ENCODE data around the gene DMAC2. TPM values are rescaled to one million over a fixed set of nuclear protein-coding genes. Genes with fewer than 3 reads are reported as not detected.
A peak's percentile ranks its signal among the peaks of the same experiment; 100 is the strongest.

DMAC2 gene
- total RNA-seq, 1 experiment from 2014 or later, result 77.6 TPM

DNA sequence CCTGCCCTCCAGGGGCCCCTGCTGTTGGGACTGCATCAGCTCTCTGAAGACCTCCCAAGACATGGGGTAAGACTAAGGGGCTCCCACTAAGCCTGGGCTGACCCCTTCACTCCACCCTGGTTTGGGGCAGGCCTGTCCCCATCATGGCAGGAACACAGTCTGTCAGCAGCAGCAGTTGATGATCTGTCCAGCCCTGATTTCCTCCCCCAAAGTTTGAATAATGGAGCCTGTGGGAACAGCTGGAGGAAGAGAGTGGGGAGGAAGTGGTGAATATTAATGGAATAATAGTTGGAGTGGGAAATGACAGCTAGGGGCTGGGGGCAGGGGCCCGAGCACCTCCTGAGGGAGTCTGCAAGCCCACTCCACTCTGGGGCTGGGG, 11.2 kb downstream of the DMAC2 start:
- POLR2A ChIA-PET, result interaction anchor here (4.2 kb wide), 1 partner anchor 11 kb away, joined by 31 read pairs; the partner anchor contains the start of gene DMAC2
- no peak for TF ChIP-seq CREB1 (CRISPR knock-in tag; IDR thresholded peaks at IDR 0.05)
- TF ChIP-seq SMAD3 (CRISPR knock-in tag; IDR thresholded peaks at IDR 0.05; ENCODE audit: borderline replicate concordance), result no peak
- TF ChIP-seq, protein P1, sequence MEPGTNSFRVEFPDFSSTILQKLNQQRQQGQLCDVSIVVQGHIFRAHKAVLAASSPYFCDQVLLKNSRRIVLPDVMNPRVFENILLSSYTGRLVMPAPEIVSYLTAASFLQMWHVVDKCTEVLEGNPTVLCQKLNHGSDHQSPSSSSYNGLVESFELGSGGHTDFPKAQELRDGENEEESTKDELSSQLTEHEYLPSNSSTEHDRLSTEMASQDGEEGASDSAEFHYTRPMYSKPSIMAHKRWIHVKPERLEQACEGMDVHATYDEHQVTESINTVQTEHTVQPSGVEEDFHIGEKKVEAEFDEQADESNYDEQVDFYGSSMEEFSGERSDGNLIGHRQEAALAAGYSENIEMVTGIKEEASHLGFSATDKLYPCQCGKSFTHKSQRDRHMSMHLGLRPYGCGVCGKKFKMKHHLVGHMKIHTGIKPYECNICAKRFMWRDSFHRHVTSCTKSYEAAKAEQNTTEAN (CRISPR knock-in tag; IDR thresholded peaks at IDR 0.05), result no peak
- TF ChIP-seq SOX15 (CRISPR knock-in tag; IDR thresholded peaks at IDR 0.05), result no peak
- TF ChIP-seq, protein P2, sequence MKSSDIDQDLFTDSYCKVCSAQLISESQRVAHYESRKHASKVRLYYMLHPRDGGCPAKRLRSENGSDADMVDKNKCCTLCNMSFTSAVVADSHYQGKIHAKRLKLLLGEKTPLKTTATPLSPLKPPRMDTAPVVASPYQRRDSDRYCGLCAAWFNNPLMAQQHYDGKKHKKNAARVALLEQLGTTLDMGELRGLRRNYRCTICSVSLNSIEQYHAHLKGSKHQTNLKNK (CRISPR knock-in tag; IDR thresholded peaks at IDR 0.05), result no peak
- no peak for TF ChIP-seq ZNF317 (CRISPR knock-in tag; IDR thresholded peaks at IDR 0.05; ENCODE audit: borderline replicate concordance, low read depth)
- TF ChIP-seq NFATC4 (CRISPR knock-in tag; IDR thresholded peaks at IDR 0.05), result no peak
- TF ChIP-seq, protein P3, sequence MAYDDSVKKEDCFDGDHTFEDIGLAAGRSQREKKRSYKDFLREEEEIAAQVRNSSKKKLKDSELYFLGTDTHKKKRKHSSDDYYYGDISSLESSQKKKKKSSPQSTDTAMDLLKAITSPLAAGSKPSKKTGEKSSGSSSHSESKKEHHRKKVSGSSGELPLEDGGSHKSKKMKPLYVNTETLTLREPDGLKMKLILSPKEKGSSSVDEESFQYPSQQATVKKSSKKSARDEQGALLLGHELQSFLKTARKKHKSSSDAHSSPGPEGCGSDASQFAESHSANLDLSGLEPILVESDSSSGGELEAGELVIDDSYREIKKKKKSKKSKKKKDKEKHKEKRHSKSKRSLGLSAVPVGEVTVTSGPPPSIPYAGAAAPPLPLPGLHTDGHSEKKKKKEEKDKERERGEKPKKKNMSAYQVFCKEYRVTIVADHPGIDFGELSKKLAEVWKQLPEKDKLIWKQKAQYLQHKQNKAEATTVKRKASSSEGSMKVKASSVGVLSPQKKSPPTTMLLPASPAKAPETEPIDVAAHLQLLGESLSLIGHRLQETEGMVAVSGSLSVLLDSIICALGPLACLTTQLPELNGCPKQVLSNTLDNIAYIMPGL (CRISPR knock-in tag; IDR thresholded peaks at IDR 0.05), result no peak
- no peak for TF ChIP-seq GTF2I (CRISPR knock-in tag; conservative IDR thresholded peaks at IDR 0.05)
- TF ChIP-seq ESRRA (CRISPR knock-in tag; IDR thresholded peaks at IDR 0.05; ENCODE audit: borderline replicate concordance), result no peak
- TF ChIP-seq, protein P4, sequence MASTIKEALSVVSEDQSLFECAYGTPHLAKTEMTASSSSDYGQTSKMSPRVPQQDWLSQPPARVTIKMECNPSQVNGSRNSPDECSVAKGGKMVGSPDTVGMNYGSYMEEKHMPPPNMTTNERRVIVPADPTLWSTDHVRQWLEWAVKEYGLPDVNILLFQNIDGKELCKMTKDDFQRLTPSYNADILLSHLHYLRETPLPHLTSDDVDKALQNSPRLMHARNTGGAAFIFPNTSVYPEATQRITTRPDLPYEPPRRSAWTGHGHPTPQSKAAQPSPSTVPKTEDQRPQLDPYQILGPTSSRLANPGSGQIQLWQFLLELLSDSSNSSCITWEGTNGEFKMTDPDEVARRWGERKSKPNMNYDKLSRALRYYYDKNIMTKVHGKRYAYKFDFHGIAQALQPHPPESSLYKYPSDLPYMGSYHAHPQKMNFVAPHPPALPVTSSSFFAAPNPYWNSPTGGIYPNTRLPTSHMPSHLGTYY (CRISPR knock-in tag; IDR thresholded peaks at IDR 0.05), result no peak
- TF ChIP-seq FOXJ3 (CRISPR knock-in tag; IDR thresholded peaks at IDR 0.05; ENCODE audit: borderline replicate concordance), result no peak
- TF ChIP-seq, protein P5, sequence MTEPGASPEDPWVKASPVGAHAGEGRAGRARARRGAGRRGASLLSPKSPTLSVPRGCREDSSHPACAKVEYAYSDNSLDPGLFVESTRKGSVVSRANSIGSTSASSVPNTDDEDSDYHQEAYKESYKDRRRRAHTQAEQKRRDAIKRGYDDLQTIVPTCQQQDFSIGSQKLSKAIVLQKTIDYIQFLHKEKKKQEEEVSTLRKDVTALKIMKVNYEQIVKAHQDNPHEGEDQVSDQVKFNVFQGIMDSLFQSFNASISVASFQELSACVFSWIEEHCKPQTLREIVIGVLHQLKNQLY (CRISPR knock-in tag; IDR thresholded peaks at IDR 0.05), result no peak
- no peak for TF ChIP-seq ZNF263 (CRISPR knock-in tag; IDR thresholded peaks at IDR 0.05; ENCODE audit: low read depth)
- TF ChIP-seq, protein P6, sequence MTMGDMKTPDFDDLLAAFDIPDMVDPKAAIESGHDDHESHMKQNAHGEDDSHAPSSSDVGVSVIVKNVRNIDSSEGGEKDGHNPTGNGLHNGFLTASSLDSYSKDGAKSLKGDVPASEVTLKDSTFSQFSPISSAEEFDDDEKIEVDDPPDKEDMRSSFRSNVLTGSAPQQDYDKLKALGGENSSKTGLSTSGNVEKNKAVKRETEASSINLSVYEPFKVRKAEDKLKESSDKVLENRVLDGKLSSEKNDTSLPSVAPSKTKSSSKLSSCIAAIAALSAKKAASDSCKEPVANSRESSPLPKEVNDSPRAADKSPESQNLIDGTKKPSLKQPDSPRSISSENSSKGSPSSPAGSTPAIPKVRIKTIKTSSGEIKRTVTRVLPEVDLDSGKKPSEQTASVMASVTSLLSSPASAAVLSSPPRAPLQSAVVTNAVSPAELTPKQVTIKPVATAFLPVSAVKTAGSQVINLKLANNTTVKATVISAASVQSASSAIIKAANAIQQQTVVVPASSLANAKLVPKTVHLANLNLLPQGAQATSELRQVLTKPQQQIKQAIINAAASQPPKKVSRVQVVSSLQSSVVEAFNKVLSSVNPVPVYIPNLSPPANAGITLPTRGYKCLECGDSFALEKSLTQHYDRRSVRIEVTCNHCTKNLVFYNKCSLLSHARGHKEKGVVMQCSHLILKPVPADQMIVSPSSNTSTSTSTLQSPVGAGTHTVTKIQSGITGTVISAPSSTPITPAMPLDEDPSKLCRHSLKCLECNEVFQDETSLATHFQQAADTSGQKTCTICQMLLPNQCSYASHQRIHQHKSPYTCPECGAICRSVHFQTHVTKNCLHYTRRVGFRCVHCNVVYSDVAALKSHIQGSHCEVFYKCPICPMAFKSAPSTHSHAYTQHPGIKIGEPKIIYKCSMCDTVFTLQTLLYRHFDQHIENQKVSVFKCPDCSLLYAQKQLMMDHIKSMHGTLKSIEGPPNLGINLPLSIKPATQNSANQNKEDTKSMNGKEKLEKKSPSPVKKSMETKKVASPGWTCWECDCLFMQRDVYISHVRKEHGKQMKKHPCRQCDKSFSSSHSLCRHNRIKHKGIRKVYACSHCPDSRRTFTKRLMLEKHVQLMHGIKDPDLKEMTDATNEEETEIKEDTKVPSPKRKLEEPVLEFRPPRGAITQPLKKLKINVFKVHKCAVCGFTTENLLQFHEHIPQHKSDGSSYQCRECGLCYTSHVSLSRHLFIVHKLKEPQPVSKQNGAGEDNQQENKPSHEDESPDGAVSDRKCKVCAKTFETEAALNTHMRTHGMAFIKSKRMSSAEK (CRISPR knock-in tag; IDR thresholded peaks at IDR 0.05; ENCODE audit: borderline replicate concordance), result no peak
- TF ChIP-seq, protein P7, sequence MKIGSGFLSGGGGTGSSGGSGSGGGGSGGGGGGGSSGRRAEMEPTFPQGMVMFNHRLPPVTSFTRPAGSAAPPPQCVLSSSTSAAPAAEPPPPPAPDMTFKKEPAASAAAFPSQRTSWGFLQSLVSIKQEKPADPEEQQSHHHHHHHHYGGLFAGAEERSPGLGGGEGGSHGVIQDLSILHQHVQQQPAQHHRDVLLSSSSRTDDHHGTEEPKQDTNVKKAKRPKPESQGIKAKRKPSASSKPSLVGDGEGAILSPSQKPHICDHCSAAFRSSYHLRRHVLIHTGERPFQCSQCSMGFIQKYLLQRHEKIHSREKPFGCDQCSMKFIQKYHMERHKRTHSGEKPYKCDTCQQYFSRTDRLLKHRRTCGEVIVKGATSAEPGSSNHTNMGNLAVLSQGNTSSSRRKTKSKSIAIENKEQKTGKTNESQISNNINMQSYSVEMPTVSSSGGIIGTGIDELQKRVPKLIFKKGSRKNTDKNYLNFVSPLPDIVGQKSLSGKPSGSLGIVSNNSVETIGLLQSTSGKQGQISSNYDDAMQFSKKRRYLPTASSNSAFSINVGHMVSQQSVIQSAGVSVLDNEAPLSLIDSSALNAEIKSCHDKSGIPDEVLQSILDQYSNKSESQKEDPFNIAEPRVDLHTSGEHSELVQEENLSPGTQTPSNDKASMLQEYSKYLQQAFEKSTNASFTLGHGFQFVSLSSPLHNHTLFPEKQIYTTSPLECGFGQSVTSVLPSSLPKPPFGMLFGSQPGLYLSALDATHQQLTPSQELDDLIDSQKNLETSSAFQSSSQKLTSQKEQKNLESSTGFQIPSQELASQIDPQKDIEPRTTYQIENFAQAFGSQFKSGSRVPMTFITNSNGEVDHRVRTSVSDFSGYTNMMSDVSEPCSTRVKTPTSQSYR (CRISPR knock-in tag; IDR thresholded peaks at IDR 0.05), result no peak
- no peak for TF ChIP-seq ZNF121 (CRISPR knock-in tag; IDR thresholded peaks at IDR 0.05)
- no peak for TF ChIP-seq FOXP1 (CRISPR knock-in tag; IDR thresholded peaks at IDR 0.05; ENCODE audit: borderline replicate concordance)
- TF ChIP-seq, protein P8, sequence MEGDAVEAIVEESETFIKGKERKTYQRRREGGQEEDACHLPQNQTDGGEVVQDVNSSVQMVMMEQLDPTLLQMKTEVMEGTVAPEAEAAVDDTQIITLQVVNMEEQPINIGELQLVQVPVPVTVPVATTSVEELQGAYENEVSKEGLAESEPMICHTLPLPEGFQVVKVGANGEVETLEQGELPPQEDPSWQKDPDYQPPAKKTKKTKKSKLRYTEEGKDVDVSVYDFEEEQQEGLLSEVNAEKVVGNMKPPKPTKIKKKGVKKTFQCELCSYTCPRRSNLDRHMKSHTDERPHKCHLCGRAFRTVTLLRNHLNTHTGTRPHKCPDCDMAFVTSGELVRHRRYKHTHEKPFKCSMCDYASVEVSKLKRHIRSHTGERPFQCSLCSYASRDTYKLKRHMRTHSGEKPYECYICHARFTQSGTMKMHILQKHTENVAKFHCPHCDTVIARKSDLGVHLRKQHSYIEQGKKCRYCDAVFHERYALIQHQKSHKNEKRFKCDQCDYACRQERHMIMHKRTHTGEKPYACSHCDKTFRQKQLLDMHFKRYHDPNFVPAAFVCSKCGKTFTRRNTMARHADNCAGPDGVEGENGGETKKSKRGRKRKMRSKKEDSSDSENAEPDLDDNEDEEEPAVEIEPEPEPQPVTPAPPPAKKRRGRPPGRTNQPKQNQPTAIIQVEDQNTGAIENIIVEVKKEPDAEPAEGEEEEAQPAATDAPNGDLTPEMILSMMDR (IDR thresholded peaks at IDR 0.05), result no peak
- TF ChIP-seq, protein P9, sequence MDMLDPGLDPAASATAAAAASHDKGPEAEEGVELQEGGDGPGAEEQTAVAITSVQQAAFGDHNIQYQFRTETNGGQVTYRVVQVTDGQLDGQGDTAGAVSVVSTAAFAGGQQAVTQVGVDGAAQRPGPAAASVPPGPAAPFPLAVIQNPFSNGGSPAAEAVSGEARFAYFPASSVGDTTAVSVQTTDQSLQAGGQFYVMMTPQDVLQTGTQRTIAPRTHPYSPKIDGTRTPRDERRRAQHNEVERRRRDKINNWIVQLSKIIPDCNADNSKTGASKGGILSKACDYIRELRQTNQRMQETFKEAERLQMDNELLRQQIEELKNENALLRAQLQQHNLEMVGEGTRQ (CRISPR knock-in tag; IDR thresholded peaks at IDR 0.05), result no peak
- H3K4me3 Mint-ChIP-seq, result peak overlapping the region; percentile 84

More for the DNA sequence above, 11.2 kb downstream of the DMAC2 start:
- H3K4me1 Mint-ChIP-seq, result peaks cover 21% of the 10 kb centered on the region
- DNase-seq (ENCODE audit: low spot score) (no peak), ATAC-seq (no peak)
- no peaks in the 10 kb centered on the region; the same call in 1 of the 2 replicates for H3K27me3 Mint-ChIP-seq (ENCODE audit: low read depth)
- CTCF ChIA-PET, result interaction anchor here (0.8 to 3.9 kb wide), 12 partner anchors 11 to 169 kb away, joined by 3 to 40 read pairs (median 6); partner anchors contain the start of gene DMAC2
- H3K27ac Mint-ChIP-seq, result 0 out of 2 replicates have a peak overlapping the region, but pooled peaks have one; percentile 15
- peaks cover 15% of the 10 kb centered on the region for H3K36me3 Mint-ChIP-seq
- H3K9me3 Mint-ChIP-seq, result no peaks in the 10 kb centered on the region
